HG02885 (cell line): ENCODE data around the gene IGFBP5.

ENCODE experiments used
- ATAC-seq: cut with Tn5 transposase; IDR thresholded peaks from one replicate; pipeline ENCODE4 v1.9.1; 2021; ENCODE audit warnings: mild to moderate bottlenecking; ENCODE audit not compliant: unreplicated experiment, poor library complexity

Gene IGFBP5

DNA sequence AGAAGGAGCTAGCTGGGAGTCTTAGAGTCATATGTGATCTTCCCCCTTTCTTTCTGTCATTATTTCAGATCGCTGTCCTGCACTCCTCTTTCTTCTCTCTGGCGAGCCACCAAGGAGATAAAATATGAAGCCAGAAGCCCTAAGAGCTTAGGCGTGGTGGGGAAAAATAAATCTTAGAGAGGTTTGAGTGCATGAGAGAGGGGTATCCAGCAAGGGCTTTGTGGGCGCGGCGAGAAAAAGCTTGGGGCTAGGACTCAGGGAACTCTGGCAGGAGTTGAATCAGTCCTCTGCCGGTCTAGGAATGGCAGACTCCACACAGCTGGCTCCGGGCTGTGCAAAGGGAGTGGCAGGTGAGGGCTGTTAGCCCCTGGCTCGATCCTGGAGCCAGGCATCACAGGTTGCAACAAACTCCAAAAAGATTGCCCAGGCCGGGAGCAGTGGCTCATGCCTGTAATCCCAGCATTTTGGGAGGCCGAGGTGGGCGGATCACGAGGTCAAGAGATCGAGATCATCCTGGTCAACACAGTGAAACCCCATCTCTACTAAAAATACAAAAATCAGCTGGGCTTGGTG lies 20.1 kb upstream of the IGFBP5 start:
- no peak for ATAC-seq

- no peak for ATAC-seq
Observed at GRCh38 chr2:216714376-216714775, 19.0 kb upstream of the IGFBP5 start.

GRCh38 chr2:216713691-216714336 lies 18.5 kb upstream of the IGFBP5 start:
- ATAC-seq: no peak

DNA sequence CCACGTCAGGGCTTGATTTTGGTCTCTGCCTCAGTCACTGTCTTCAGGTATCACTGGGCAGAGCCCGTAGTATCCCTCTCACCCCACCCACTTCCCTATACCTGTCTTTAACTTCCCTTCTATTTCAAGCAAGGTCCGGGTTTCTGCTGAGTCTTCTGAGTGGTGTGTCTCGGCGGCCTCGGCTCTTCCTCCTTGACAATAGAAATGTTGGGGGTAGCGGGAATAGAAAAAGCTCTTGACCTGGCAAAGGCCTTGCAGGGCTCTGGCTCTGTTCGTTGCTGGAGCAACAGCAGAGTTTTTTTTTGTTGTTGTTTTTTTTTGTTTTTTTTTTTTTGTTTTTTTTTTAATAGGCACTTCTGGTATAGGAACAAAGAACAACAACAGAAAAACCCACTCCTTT lies 16.0 kb upstream of the IGFBP5 start:
- ATAC-seq: no peak

DNA sequence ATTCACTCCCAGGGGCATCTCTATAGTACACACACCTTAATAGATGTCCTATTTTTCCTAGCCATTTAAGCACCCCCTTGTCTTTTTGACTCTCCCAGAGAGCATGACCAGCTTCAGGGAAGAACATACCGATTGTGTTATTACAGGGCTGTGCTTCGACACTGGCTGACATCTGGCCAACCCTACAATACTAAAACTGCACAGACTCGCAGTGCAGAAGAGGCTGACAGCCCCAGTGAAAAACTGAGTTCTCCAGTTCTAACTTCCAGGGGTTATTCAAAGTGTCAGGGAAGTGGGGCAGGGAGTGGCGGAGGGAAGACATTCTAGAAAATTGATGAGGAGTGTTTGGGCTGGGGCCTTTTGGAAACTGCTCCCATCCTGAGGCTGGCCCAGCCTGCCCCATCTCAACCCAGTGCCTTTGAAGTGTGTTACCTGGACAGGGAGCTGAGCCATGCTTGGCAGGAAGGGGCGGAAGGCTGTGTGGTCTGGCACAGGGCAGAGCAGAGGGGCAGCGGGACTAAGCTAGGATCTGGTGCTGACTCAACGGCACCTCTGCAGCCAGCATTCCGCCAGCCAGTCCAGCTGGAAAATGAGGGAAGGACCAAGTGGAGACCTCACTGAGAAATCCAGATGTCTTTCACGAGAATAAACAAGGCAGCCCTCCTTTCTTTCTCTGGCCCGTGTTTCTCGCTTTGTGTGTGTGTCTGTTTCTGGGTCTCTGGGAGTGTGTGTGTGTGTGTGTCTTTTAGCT lies 15.4 kb upstream of the IGFBP5 start:
- no peak for ATAC-seq

DNA sequence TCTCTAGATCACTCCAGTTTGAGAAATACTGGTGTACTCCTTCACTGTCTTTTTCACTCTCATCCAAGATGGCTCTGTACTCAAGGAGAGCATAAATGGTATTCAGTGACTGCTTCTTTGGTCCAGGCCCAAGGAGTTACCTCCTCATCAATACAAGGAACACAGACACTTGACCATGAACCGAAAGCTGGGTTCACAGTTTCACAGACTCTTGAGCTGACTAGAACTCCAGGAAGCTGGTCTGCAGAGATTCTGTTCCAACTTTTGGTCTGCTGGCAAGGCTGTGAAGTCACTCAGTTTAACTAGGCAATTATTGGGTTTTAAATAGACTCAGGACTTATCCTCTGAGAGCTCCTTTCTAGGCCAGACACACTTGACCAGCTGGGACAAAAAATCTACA lies 7.4 kb upstream of the IGFBP5 start:
- ATAC-seq: no peak

- ATAC-seq: no peak
Observed at GRCh38 chr2:216701544-216701943, 6.2 kb upstream of the IGFBP5 start.

- no peak for ATAC-seq
Observed at GRCh38 chr2:216700781-216701180, 5.4 kb upstream of the IGFBP5 start.

- no peak for ATAC-seq
Observed at GRCh38 chr2:216700088-216700567, 4.8 kb upstream of the IGFBP5 start.

DNA sequence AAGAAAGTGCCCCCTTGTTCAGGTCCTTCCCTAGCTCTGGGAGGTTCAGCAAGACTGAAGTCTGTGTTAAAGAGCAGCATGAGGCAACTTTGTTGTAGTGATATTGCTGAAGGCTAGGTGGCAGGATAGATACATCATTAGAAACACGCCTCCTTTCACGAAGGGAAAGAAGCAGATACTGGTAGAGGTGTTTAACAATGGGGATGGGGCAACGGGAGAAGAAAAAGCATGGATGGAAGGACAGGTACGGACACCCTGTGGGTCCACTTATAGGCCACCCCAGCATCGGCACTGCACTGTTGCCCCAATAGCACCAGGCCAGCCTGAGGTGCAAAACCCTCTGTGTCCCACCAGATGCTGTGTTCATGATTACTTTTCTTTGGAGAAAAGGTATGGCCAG lies 3.5 kb upstream of the IGFBP5 start:
- ATAC-seq: peak; percentile 52

DNA sequence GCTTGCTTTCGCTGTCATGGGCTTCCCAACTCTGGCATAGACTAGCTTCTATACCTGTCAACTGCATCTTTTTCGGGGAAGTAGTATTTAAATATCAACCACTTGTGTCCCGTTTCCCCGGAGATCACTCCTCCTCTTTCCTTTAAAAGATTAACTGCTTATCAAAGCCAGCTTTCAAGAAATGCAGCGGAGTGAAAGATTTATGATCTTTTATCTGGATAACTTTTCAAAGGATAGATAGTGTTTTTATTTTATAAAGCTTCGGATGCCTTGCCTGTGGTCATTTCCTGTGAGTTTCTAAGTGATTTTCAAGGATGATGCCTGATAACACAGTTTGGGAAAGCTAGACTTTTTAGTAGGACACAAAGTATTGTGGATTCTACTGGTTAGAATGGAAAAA lies 2.9 kb upstream of the IGFBP5 start:
- no peak for ATAC-seq

DNA sequence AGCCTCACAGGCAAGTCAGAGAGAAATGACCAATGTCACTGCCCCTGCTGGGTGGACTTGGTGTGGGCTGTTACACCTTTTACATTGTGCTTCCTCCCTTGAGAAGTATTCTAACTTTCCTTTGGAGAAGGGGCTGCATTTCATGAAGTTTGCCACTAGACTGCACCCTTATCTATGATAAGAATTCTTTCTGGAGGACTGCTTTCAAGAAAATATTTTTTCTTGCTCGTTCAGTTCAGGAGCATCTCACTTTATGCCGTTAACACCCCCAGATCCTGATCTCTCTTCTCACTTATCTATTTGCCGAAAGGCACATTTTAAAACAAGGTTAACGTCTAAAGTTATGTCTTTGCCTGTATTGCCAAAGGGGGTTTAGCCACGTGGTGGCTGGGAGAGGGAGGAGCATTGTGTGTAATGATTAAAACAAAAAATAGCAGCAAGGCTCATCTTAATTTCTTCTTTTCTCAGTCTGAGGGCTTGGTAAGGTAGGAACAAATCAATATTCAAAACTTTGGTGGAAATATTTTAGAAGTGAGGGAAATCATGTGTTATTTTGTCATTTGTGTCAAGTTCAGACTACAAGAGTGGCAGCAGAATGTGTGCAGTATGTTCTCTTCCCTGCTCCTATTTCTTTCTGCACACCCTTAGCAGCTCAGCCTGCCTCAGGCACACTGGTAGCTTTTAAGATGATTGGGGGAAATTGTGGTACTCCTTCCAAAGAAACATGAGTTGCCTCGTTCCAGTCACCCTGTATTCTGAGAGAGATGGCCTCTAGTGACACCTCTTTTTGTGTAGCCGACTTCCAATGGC lies 1.6 kb upstream of the IGFBP5 start:
- ATAC-seq: no peak

GRCh38 chr2:216696321-216696720 lies 972 bp upstream of the IGFBP5 start:
- no peak for ATAC-seq

DNA sequence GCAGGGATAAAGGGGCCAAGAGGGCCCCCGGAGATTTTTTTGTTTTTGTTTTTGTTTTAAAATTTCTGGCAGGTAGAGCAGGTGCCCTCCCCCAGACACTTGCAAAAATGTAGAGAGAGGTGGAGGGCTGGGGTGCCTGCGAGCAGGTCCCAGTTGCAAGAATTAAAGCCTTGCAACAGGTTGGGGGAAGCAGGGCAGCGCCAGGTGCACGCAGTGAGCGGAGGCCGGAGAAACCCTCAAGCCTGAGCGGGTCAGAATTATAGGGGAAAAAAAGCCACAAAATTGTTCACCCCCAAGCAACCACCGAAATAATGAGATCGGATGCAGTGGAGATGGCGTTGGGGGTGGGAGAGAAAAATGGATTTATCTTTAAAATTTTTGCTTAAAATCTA lies 527 bp downstream of the IGFBP5 start:
- ATAC-seq: no peak

DNA sequence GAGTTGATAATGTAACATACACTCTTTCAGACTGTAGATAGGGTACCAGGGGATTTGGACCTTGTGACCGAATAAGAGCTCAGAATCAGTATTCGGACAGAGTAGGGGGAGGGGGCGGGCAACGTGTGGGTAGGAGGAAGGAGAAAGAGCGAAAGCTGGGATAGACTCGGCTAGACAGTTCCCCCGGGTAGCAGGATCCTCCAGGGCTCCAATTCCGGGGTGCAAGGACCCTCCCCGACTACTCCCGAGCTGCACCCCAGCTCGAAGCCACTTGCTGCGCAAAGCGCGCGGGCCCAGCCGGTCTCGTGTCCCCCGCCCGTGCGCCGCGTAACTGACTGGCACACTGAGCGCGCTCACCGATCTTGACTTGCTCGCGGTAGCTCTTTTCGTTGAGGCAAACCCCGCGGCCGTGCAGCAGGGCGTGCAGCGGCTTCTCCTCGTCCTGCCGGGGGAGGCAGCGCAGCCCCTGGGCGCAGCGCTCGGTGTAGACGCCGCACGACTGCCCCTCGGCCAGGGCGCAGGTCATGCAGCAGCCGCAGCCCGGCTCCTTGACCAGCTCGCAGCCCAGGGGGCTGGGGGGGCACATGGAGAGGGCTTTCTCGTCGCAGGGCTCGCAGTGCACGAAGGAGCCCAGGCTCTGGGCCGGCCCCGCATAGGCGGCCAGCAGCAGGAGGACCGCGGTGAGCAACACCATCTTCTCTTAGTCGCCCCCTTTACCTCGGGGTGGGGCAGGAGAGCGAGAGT lies 1.1 kb downstream of the IGFBP5 start:
- ATAC-seq: no peak

DNA sequence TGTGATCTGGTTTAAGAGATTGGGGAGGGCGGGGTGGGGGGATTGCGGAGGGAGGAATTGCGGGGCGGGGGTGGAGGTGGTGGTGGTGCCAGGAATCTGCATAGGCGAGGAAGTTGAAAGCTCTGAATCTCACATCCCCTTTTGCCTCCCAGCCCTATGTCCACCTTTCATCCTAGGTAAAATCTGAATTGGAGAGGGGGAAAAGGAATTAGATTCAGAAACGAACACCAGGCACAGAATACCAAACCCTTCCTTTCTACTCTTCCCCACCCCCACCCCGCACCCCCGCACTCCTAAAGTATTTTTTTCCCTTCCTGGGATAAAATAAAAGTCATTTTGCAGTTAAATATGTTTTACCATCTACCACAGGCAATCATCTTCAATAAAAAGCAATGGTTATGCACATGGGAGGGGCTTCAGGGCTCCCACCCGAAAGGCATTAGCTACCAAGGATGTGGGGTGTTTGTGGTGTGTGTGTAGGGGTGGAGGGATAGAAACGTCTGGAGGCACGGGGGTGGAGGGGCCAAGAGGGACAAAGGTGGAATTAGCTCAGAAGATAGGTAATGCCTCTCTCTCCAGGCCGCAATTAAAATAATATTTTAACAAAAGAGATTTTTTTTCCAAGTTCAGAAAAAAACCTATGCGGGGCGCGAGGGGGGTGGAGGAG lies 1.8 kb downstream of the IGFBP5 start:
- no peak for ATAC-seq

DNA sequence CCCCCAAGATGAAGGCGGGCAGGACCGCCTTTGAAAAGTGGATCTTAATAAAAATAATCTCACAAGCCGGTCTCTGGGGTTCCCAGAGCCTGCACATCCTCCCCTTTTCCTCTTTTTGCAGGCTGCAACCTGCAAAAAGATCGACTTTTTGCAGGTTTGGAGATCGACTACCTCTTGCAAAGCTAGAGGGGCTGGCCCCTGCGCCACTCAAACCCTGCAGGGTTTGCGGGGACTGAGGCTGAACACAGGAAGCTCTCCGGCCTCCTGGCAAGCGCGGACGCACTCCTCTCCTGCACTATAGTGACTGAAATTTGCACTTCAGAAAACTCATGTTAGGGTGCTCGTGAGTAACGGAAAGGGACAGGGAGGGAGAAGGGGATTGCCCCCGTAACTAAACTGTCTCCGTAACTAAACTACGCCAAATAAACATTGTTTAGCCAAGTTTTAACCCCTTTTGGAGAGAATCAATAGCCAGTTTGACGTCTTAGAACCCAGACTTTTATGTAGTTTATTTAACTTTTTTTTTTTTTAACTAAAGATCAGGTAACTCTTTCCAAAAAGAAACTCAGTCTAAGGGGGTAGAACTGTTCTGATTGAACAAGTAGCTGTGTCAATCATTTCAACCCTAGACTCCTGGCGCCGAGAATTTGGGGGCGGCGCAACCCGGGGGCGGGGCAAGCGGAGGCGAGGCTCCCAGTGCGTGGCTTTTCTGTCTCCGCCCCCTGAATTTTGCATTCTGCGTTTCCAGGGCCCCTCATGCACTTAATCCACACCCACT lies 2.5 kb downstream of the IGFBP5 start:
- peak; percentile 57 for ATAC-seq

GRCh38 chr2:216690853-216691741 lies 4.3 kb downstream of the IGFBP5 start:
- ATAC-seq: no peak
